Endodermal cell (in vitro differentiated cells): ENCODE results near the gene CLDN3. TPM values are rescaled to one million over a fixed set of nuclear protein-coding genes. Genes with fewer than 3 reads are reported as not detected.

ENCODE experiments used
- DNase-seq: peaks from one replicate; pipeline ENCODE4 v3.0.0-alpha.2; 2017
- H3K27ac ChIP-seq: 2 replicates; pipeline ENCODE4 v1.5.1; 2013; ENCODE audit warnings: mild to moderate bottlenecking, low read depth, low read length, moderate library complexity
- H3K27me3 ChIP-seq: 2 replicates; pipeline ENCODE4 v1.6.1; 2013; ENCODE audit warnings: mild to moderate bottlenecking, low read length, moderate library complexity; ENCODE audit not compliant: insufficient read depth, control insufficient read depth, poor library complexity, severe bottlenecking
- H3K36me3 ChIP-seq: 2 replicates; pipeline ENCODE4 v1.7.0; 2013; ENCODE audit warnings: mild to moderate bottlenecking, low read length, moderate library complexity; ENCODE audit not compliant: control insufficient read depth, insufficient read depth
- H3K4me1 ChIP-seq: one replicate; pipeline ENCODE4 v1.7.0; 2013; ENCODE audit warnings: low read length; ENCODE audit not compliant: control insufficient read depth, insufficient read depth
- H3K4me3 ChIP-seq: 2 replicates; pipeline ENCODE4 v1.5.1; 2013; ENCODE audit warnings: mild to moderate bottlenecking, low read length, moderate library complexity
- H3K9ac ChIP-seq: 2 replicates; pipeline ENCODE4 v1.6.1; 2013; ENCODE audit warnings: mild to moderate bottlenecking, low read length, moderate library complexity; ENCODE audit not compliant: poor library complexity, severe bottlenecking; ENCODE audit errors: extremely low read depth
- H3K9me3 ChIP-seq: 2 replicates; pipeline ENCODE4 v1.6.1; 2013; ENCODE audit warnings: mild to moderate bottlenecking, low read length, moderate library complexity; ENCODE audit not compliant: control insufficient read depth
- H3K27ac Mint-ChIP-seq: 2 replicates; pipeline ENCODE4 v1.8.0; 2020; ENCODE audit warnings: mixed read lengths
- H3K27me3 Mint-ChIP-seq: 2 replicates; pipeline ENCODE4 v1.8.0; 2021; ENCODE audit warnings: mild to moderate bottlenecking, mixed read lengths; ENCODE audit not compliant: insufficient read depth
- H3K36me3 Mint-ChIP-seq: 2 replicates; pipeline ENCODE4 v1.8.0; 2020; ENCODE audit warnings: low read depth, mixed read lengths
- H3K4me1 Mint-ChIP-seq: 2 replicates; pipeline ENCODE4 v1.8.0; 2020; ENCODE audit warnings: mixed read lengths
- H3K4me3 Mint-ChIP-seq: 2 replicates; pipeline ENCODE4 v1.8.0; 2020; ENCODE audit warnings: mild to moderate bottlenecking, moderate library complexity, mixed read lengths
- H3K9me3 Mint-ChIP-seq: 2 replicates; pipeline ENCODE4 v1.8.0; 2020; ENCODE audit warnings: mild to moderate bottlenecking, mixed read lengths
- WGBS, 2 experiments: methylation state at CpG; one replicate each; pipeline versions ENCODE4 v1.1.5 to v1.1.7; 2013; ENCODE audit warnings: missing lambda C conversion rate in 2 of 2, mixed read lengths in 1 of 2; ENCODE audit not compliant: insufficient coverage in 1 of 2, insufficient read length in 1 of 2; 5-methylcytosine and 5-hydroxymethylcytosine counted together
- total RNA-seq, 2 donors: library from RNA; stranded (reverse); fragmentation: NEBNext Ultra II Directional in 1 of 2; extraction: Animal tissue kit (Norgen Biotek cat#: 25700) in 1 of 2; gene quantifications; 2 replicates in 1 of 2; 3 replicates in 1 of 2; pipeline ENCODE4 v1.2.1, GENCODE V29; 2021
- TF ChIP-seq, protein P1 (sequence below): fragments of 200-600 bp; sonication (generic); conservative IDR thresholded peaks from 2 replicates; pipeline ENCODE4 v1.5.0; 2021; ENCODE audit warnings: antibody characterized with exemption, mild to moderate bottlenecking

The CLDN3 gene
- total RNA-seq, 2 donors from 2014 or later = 20.7 to 47.0 TPM

DNA sequence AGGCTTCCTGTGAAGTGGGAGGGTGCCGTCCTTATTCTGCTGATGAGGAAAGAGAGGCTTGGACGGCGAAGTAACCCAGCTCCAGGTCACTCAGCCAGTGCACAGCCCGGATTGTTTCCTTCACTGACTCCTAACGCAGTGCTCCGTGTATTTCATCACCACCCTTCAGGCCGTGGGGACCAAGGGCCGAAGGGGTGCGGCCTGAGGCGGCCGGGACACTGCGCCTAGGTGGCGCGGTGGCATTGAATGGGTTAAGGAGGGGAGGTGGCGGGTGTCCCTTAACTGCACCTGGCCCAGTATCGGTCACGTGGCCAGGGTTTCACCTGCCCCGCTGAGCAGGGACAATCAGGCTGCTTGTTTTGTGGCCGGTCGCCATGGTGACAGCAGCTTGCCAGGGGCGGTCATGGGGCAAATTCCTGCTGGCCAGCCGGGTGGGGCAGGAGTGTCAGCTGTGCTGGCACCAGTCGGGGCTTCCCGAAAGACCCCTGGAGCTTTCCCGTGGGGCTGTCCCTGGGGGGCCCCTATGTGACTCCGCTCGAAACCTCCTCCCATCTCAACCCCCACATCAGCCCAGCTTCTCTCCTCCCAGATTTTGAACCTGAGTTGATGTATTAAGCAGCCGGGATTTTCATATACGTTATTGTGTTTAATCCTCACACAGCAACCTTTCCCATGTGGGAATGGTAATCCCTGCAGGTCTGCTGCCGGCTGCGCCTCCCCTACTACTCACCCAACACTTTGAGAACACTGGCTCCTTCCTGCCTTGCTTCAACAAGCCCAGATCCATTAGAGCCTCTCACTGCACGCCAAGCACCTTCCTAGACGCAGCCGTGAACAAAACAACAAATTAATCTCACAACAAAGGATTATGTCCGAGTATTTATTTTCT lies 27.1 kb downstream of the CLDN3 start:
- Histone ChIP-seq H3K27ac (peak overlapping the region; percentile 69), H3K27me3 (no peaks in the 10 kb centered on the region), H3K9ac (peak overlapping the region; percentile 84), H3K4me1 (peaks cover 11% of the 10 kb centered on the region), H3K36me3 (no peaks in the 10 kb centered on the region), H3K9me3 (no peaks in the 10 kb centered on the region), H3K4me3 (peak overlapping the region; percentile 69)
- DNase-seq = peak; percentile 100
- peak overlapping the region; percentile 47 for H3K4me3 Mint-ChIP-seq
- H3K9me3 Mint-ChIP-seq = no peaks in the 10 kb centered on the region
- H3K36me3 Mint-ChIP-seq = peaks cover 5% of the 10 kb centered on the region
- WGBS, 2 experiments = 11 to 18% methylated on average over 18 to 35 of the region's 35 CpGs
- TF ChIP-seq, protein P1, sequence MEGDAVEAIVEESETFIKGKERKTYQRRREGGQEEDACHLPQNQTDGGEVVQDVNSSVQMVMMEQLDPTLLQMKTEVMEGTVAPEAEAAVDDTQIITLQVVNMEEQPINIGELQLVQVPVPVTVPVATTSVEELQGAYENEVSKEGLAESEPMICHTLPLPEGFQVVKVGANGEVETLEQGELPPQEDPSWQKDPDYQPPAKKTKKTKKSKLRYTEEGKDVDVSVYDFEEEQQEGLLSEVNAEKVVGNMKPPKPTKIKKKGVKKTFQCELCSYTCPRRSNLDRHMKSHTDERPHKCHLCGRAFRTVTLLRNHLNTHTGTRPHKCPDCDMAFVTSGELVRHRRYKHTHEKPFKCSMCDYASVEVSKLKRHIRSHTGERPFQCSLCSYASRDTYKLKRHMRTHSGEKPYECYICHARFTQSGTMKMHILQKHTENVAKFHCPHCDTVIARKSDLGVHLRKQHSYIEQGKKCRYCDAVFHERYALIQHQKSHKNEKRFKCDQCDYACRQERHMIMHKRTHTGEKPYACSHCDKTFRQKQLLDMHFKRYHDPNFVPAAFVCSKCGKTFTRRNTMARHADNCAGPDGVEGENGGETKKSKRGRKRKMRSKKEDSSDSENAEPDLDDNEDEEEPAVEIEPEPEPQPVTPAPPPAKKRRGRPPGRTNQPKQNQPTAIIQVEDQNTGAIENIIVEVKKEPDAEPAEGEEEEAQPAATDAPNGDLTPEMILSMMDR = no peak
- H3K4me1 Mint-ChIP-seq = peaks cover 31% of the 10 kb centered on the region
- no peaks in the 10 kb centered on the region for H3K27me3 Mint-ChIP-seq
- H3K27ac Mint-ChIP-seq = peak overlapping the region; percentile 99

DNA sequence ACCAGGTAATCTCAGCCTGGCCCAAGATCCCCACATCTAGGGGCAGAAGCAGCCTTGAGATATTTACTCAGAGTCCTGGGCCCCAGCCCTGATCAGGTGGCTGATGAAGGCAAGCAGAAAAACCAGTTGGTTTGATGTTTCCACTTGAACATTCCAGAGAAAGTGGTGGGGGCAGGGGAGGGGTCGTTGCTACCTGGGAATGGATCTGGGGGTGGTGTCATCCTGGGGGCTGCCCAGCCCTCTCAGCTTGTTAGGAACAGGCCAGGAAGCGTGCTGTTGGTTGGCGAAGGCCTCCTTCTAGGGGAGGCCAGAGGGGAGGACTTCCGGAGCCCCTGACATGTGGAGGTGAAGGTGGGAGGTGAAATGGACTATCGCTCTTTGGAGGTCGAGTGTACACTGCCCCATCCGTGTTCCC lies 27.7 kb downstream of the CLDN3 start:
- Histone ChIP-seq H3K9ac (peak overlapping the region; percentile 84), H3K27ac (peak overlapping the region; percentile 55), H3K27me3 (no peaks in the 10 kb centered on the region), H3K36me3 (peaks cover 4% of the 10 kb centered on the region), H3K9me3 (no peaks in the 10 kb centered on the region), H3K4me1 (peaks cover 11% of the 10 kb centered on the region), H3K4me3 (no peak overlapping the region)
- Mint-ChIP-seq H3K36me3 (peaks cover 2% of the 10 kb centered on the region), H3K4me3 (peak overlapping the region; percentile 47), H3K27ac (peak overlapping the region; percentile 99), H3K27me3 (no peaks in the 10 kb centered on the region), H3K9me3 (no peaks in the 10 kb centered on the region), H3K4me1 (peaks cover 31% of the 10 kb centered on the region)
- peak; percentile 91 for DNase-seq
- TF ChIP-seq, protein P1 = no peak
- WGBS, 2 experiments = 44% methylated on average over 4 to 7 of the region's 7 CpGs

DNA sequence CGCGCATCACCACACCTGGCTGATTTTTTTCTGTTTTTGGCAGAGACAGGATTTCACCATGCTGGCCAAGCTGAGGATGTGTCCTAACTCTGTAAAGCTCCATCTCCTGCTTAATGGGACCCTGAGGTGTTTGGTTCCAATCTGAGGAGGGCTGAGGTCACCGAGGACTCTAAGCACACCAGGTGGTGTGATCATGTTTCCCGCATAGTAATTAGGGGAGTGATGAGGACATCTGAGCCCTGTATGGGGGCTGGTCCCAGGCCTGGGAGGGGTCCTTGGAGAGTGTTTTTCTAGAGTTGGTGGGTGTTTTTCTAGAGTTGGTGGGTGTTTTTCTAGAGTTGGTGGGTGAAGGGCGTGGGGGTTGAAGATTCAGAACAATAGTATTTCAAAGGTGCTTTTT lies 28.5 kb downstream of the CLDN3 start:
- 63 to 83% methylated on average over 2 to 5 of the region's 5 CpGs for WGBS, 2 experiments
- Histone ChIP-seq H3K9me3 (no peaks in the 10 kb centered on the region), H3K27me3 (no peaks in the 10 kb centered on the region), H3K4me1 (peaks cover 11% of the 10 kb centered on the region), H3K4me3 (no peak overlapping the region), H3K27ac (no peak overlapping the region), H3K9ac (peak overlapping the region; percentile 84), H3K36me3 (peaks cover 11% of the 10 kb centered on the region)
- peak overlapping the region; percentile 99 for H3K27ac Mint-ChIP-seq
- TF ChIP-seq, protein P1 = no peak
- no peaks in the 10 kb centered on the region for H3K27me3 Mint-ChIP-seq
- peak overlapping the region; percentile 47 for H3K4me3 Mint-ChIP-seq
- peak; percentile 86 for DNase-seq
- H3K9me3 Mint-ChIP-seq = no peaks in the 10 kb centered on the region
- peaks cover 31% of the 10 kb centered on the region for H3K4me1 Mint-ChIP-seq
- H3K36me3 Mint-ChIP-seq = peaks cover 7% of the 10 kb centered on the region
